ENCODE data around the gene TDRD15. TPM values are rescaled to one million over a fixed set of nuclear protein-coding genes. Genes with fewer than 3 reads are reported as not detected.
A peak's percentile ranks its signal among the peaks of the same experiment; 100 is the strongest.

Gene TDRD15
- total and polyA plus RNA-seq, 2 of the 13 experiments (the other 11 are each of a cell fraction or from before 2014, with no cell fraction given) = 0.12 to 0.29 TPM

GRCh38 chr2:21095714-21096113 is 28.1 kb upstream of the TDRD15 start (continued):
- TF ChIP-seq FOXA3 (CRISPR knock-in tag; IDR thresholded peaks at IDR 0.05) (peak; percentile 56), FOXA1 (IDR thresholded peaks at IDR 0.05) (no peak), FOXA1 (CRISPR knock-in tag; IDR thresholded peaks at IDR 0.05) (0 out of 2 replicates have a peak, but pooled peaks have one; percentile 7), NR2F1 (CRISPR knock-in tag; IDR thresholded peaks at IDR 0.05) (peak in 1 of 2 experiments; percentile 59; a peak in 2 of 4 replicates), MLX (CRISPR knock-in tag; IDR thresholded peaks at IDR 0.05) (0 out of 2 replicates have a peak, but pooled peaks have one; percentile 48), SOX6 (IDR thresholded peaks at IDR 0.05) (no peak), SOX6 (CRISPR knock-in tag; IDR thresholded peaks at IDR 0.05) (peak; percentile 21; the same call in 1 of the 2 replicates), SOX5 (CRISPR knock-in tag; IDR thresholded peaks at IDR 0.05; ENCODE audit: borderline replicate concordance) (no peak), RBM22 (optimal IDR thresholded peaks at IDR 0.05; ENCODE audit: low read length) (no peak), GPN1 (CRISPR knock-in tag; IDR thresholded peaks at IDR 0.05; ENCODE audit: borderline replicate concordance) (no peak), THAP11 (CRISPR knock-in tag; IDR thresholded peaks at IDR 0.05) (no peak), ZNF574 (CRISPR knock-in tag; IDR thresholded peaks at IDR 0.05) (no peak), NCOA1 (CRISPR knock-in tag; IDR thresholded peaks at IDR 0.05) (0 out of 2 replicates have a peak, but pooled peaks have one; percentile 39), ZNF354B (CRISPR knock-in tag; IDR thresholded peaks at IDR 0.05) (no peak), ATF4 (CRISPR knock-in tag; IDR thresholded peaks at IDR 0.05) (peak in 1 of 2 experiments; percentile 31; a peak in 1 of 4 replicates)

Data from HepG2 (cell line).